ENCODE results near the gene PROSER3.

The PROSER3 gene

GRCh38 chr19:35776102-35776788 lies 18.3 kb downstream of the PROSER3 start:
- no peak overlapping the region for H3K27ac ChIP-seq
- no peaks in the 10 kb centered on the region for H3K36me3 ChIP-seq (ENCODE audit: insufficient read depth)
- 0 out of 2 replicates have a peak, but pooled peaks cover 8% of the 10 kb centered on the region for H3K79me2 ChIP-seq (ENCODE audit: insufficient read depth, low read depth)
- no peak overlapping the region for H3K4me3 ChIP-seq (IDR thresholded peaks at IDR 0.05; ENCODE audit: insufficient read depth, low read depth, low read length)
- H4K20me1 ChIP-seq (ENCODE audit: insufficient read depth): no peaks in the 10 kb centered on the region
- peak overlapping the region; percentile 44; the same call in 1 of the 2 replicates for H2AFZ ChIP-seq (ENCODE audit: low read depth)
- H3K27me3 ChIP-seq (ENCODE audit: insufficient read depth, low read depth): no peaks in the 10 kb centered on the region
- H3K9ac ChIP-seq: no peak overlapping the region
- H3K4me1 ChIP-seq (ENCODE audit: low read depth, poor library complexity, severe bottlenecking): peaks cover 10% of the 10 kb centered on the region
- H3K4me2 ChIP-seq: peak overlapping the region; percentile 74
- no peak for TF ChIP-seq CTCF (conservative IDR thresholded peaks at IDR 0.05; ENCODE audit: low read depth, low read length)

- no peak for TF ChIP-seq CTCF (conservative IDR thresholded peaks at IDR 0.05; ENCODE audit: low read depth, low read length)
- H3K79me2 ChIP-seq (ENCODE audit: insufficient read depth, low read depth): 0 out of 2 replicates have a peak, but pooled peaks cover 8% of the 10 kb centered on the region
- H2AFZ ChIP-seq (ENCODE audit: low read depth): no peak overlapping the region
- H3K4me2 ChIP-seq: no peak overlapping the region
- H3K36me3 ChIP-seq (ENCODE audit: insufficient read depth): no peaks in the 10 kb centered on the region
- no peaks in the 10 kb centered on the region for H4K20me1 ChIP-seq (ENCODE audit: insufficient read depth)
- no peak overlapping the region for H3K27ac ChIP-seq
- no peak overlapping the region for H3K4me3 ChIP-seq (IDR thresholded peaks at IDR 0.05; ENCODE audit: insufficient read depth, low read depth, low read length)
- H3K9ac ChIP-seq: no peak overlapping the region
- no peaks in the 10 kb centered on the region for H3K27me3 ChIP-seq (ENCODE audit: insufficient read depth, low read depth)
- peaks cover 10% of the 10 kb centered on the region for H3K4me1 ChIP-seq (ENCODE audit: low read depth, poor library complexity, severe bottlenecking)
These were observed 19.3 kb downstream of the PROSER3 start for GRCh38 chr19:35777086-35777841.

- no peaks in the 10 kb centered on the region for H4K20me1 ChIP-seq (ENCODE audit: insufficient read depth)
- peaks cover 10% of the 10 kb centered on the region for H3K4me1 ChIP-seq (ENCODE audit: low read depth, poor library complexity, severe bottlenecking)
- 0 out of 2 replicates have a peak, but pooled peaks cover 8% of the 10 kb centered on the region for H3K79me2 ChIP-seq (ENCODE audit: insufficient read depth, low read depth)
- TF ChIP-seq CTCF (conservative IDR thresholded peaks at IDR 0.05; ENCODE audit: low read depth, low read length): no peak
- H3K9ac ChIP-seq: no peak overlapping the region
- H3K4me3 ChIP-seq (IDR thresholded peaks at IDR 0.05; ENCODE audit: insufficient read depth, low read depth, low read length): no peak overlapping the region
- no peaks in the 10 kb centered on the region for H3K36me3 ChIP-seq (ENCODE audit: insufficient read depth)
- no peak overlapping the region for H3K27ac ChIP-seq
- no peak overlapping the region for H3K4me2 ChIP-seq
- no peaks in the 10 kb centered on the region for H3K27me3 ChIP-seq (ENCODE audit: insufficient read depth, low read depth)
- H2AFZ ChIP-seq (ENCODE audit: low read depth): no peak overlapping the region
These were observed 20.0 kb downstream of the PROSER3 start for GRCh38 chr19:35777961-35778360.

- H3K79me2 ChIP-seq (ENCODE audit: insufficient read depth, low read depth): 0 out of 2 replicates have a peak, but pooled peaks cover 8% of the 10 kb centered on the region
- no peak overlapping the region for H3K9ac ChIP-seq
- peaks cover 10% of the 10 kb centered on the region for H3K4me1 ChIP-seq (ENCODE audit: low read depth, poor library complexity, severe bottlenecking)
- no peak for TF ChIP-seq CTCF (conservative IDR thresholded peaks at IDR 0.05; ENCODE audit: low read depth, low read length)
- H3K4me3 ChIP-seq (IDR thresholded peaks at IDR 0.05; ENCODE audit: insufficient read depth, low read depth, low read length): no peak overlapping the region
- no peaks in the 10 kb centered on the region for H3K36me3 ChIP-seq (ENCODE audit: insufficient read depth)
- no peaks in the 10 kb centered on the region for H4K20me1 ChIP-seq (ENCODE audit: insufficient read depth)
- no peak overlapping the region for H3K4me2 ChIP-seq
- H3K27ac ChIP-seq: no peak overlapping the region
- no peaks in the 10 kb centered on the region for H3K27me3 ChIP-seq (ENCODE audit: insufficient read depth, low read depth)
- H2AFZ ChIP-seq (ENCODE audit: low read depth): no peak overlapping the region
These were observed 21.1 kb downstream of the PROSER3 start for GRCh38 chr19:35779033-35779432.

Measured in KMS-11 (cell line).